GM21717 (cell line): ENCODE measurements around the gene FPR2.
"Not testable (repeated sequence)": the region's sequence is repeated elsewhere in the genome, so short reads cannot be mapped to it uniquely, and the experiment has no call there.

Source experiments
- ATAC-seq: cut with Tn5 transposase; IDR thresholded peaks from one replicate; pipeline ENCODE4 v1.9.1; 2021; ENCODE audit warnings: mild to moderate bottlenecking, moderate library complexity; ENCODE audit not compliant: unreplicated experiment

Gene FPR2

GRCh38 chr19:51760697-51761356, at the start of gene FPR2:
FPR2 (plus strand) TSS chr19:51761180; CDS start chr19:51768659, 7,479 bp downstream.
- no peak for ATAC-seq

GRCh38 chr19:51711702-51712101, 49.3 kb upstream of the FPR2 start:
- no peak for ATAC-seq

- ATAC-seq: no peak
These were observed 48.4 kb upstream of the FPR2 start for GRCh38 chr19:51712461-51713081.

GRCh38 chr19:51713319-51714285, 47.4 kb upstream of the FPR2 start:
- ATAC-seq: no peak

GRCh38 chr19:51714848-51715247, 46.1 kb upstream of the FPR2 start:
- ATAC-seq: no peak

GRCh38 chr19:51715850-51716249, 45.1 kb upstream of the FPR2 start:
- no peak for ATAC-seq

- no peak for ATAC-seq
These were observed 44.1 kb upstream of the FPR2 start for GRCh38 chr19:51716925-51717324.

- ATAC-seq: no peak
These were observed 41.6 kb upstream of the FPR2 start for GRCh38 chr19:51719251-51719988.

GRCh38 chr19:51721905-51722304, 39.1 kb upstream of the FPR2 start:
- no peak for ATAC-seq

GRCh38 chr19:51722492-51722891, 38.5 kb upstream of the FPR2 start:
- ATAC-seq: no peak

- no peak for ATAC-seq
These were observed 36.4 kb upstream of the FPR2 start for GRCh38 chr19:51724543-51724942.

GRCh38 chr19:51726049-51726448, 34.9 kb upstream of the FPR2 start:
- no peak for ATAC-seq

- no peak for ATAC-seq
These were observed 33.6 kb upstream of the FPR2 start for GRCh38 chr19:51727349-51727880.

- no peak for ATAC-seq
These were observed 31.2 kb upstream of the FPR2 start for GRCh38 chr19:51729781-51730180.

GRCh38 chr19:51733742-51734522, 27.0 kb upstream of the FPR2 start:
- no peak for ATAC-seq

- ATAC-seq: no peak
These were observed 25.1 kb upstream of the FPR2 start for GRCh38 chr19:51735759-51736449.

- ATAC-seq: no peak
These were observed 23.6 kb upstream of the FPR2 start for GRCh38 chr19:51737389-51737788.

- ATAC-seq: no peak
These were observed 23.1 kb upstream of the FPR2 start for GRCh38 chr19:51737924-51738323.

GRCh38 chr19:51738523-51738922, 22.5 kb upstream of the FPR2 start:
- not testable (repeated sequence) for ATAC-seq
